GM19240 (cell line): ENCODE measurements around the gene GPR146.
A peak's percentile ranks its signal among the peaks of the same experiment; 100 is the strongest.

Source experiments
- DNase-seq: peaks from one replicate; pipeline ENCODE4 v3.0.0; 2011; ENCODE audit warnings: low spot score; ENCODE audit not compliant: insufficient read length

The GPR146 gene

GRCh38 chr7:1090686-1091643 is 46.6 kb downstream of the GPR146 start:
- DNase-seq: no peak

- DNase-seq: no peak
These were observed 47.3 kb downstream of the GPR146 start for GRCh38 chr7:1091644-1092027.

GRCh38 chr7:1092161-1092632 is 47.9 kb downstream of the GPR146 start:
- no peak for DNase-seq

GRCh38 chr7:1092806-1093501 is 48.6 kb downstream of the GPR146 start:
- no peak for DNase-seq

- DNase-seq: no peak
These were observed 49.1 kb downstream of the GPR146 start for GRCh38 chr7:1093502-1093843.

GRCh38 chr7:1093916-1094508 is 49.7 kb downstream of the GPR146 start:
- no peak for DNase-seq

GRCh38 chr7:1094870-1095269 is 50.5 kb downstream of the GPR146 start:
- DNase-seq: no peak

- no peak for DNase-seq
These were observed 51.3 kb downstream of the GPR146 start for GRCh38 chr7:1095621-1096155.

- no peak for DNase-seq
These were observed 52.1 kb downstream of the GPR146 start for GRCh38 chr7:1096156-1097119.

GRCh38 chr7:1097120-1097504 is 52.8 kb downstream of the GPR146 start:
- no peak for DNase-seq

- DNase-seq: no peak
These were observed 54.2 kb downstream of the GPR146 start for GRCh38 chr7:1098243-1099153.

- DNase-seq: no peak
These were observed 54.8 kb downstream of the GPR146 start for GRCh38 chr7:1099154-1099542.

- DNase-seq: no peak
These were observed 55.3 kb downstream of the GPR146 start for GRCh38 chr7:1099637-1100036.

- DNase-seq: no peak
These were observed 56.0 kb downstream of the GPR146 start for GRCh38 chr7:1100386-1100785.

- DNase-seq: no peak
These were observed 56.7 kb downstream of the GPR146 start for GRCh38 chr7:1100834-1101562.

GRCh38 chr7:1101563-1102431 is 57.5 kb downstream of the GPR146 start:
- no peak for DNase-seq

- DNase-seq: peak; percentile 57
These were observed 58.9 kb downstream of the GPR146 start for GRCh38 chr7:1103009-1103788.
